ENCODE measurements around the gene NUDT1. TPM values are rescaled to one million over a fixed set of nuclear protein-coding genes. Genes with fewer than 3 reads are reported as not detected.
A peak's percentile ranks its signal among the peaks of the same experiment; 100 is the strongest.

The NUDT1 gene
- total and polyA plus RNA-seq, 2 donors (not counting 1 experiment from before 2014, with no cell fraction given), result 19.8 to 28.4 TPM

- no peak overlapping the region for H3K9ac ChIP-seq (ENCODE audit: insufficient read depth, low read length)
- H3K4me2 ChIP-seq (ENCODE audit: extremely low read depth, insufficient read depth, low read length), result no peak overlapping the region
- H2AFZ ChIP-seq (ENCODE audit: low read length), result no peak overlapping the region
- H3K36me3 ChIP-seq (ENCODE audit: control insufficient read depth, insufficient read depth, low read length), result peaks cover 8% of the 10 kb centered on the region
- TF ChIP-seq EZH2 (IDR thresholded peaks at IDR 0.05; ENCODE audit: low read length, missing control alignments), result no peak
- H4K20me1 ChIP-seq (ENCODE audit: control insufficient read depth, extremely low read depth, insufficient read depth, low read length), result no peaks in the 10 kb centered on the region
- H3K27me3 ChIP-seq (ENCODE audit: control insufficient read depth, insufficient read depth, low read length), result no peaks in the 10 kb centered on the region
- H3K9me3 ChIP-seq (ENCODE audit: control insufficient read depth, insufficient read depth, low read depth, low read length), result no peaks in the 10 kb centered on the region
- no peak overlapping the region for H3K4me3 ChIP-seq (replicated peaks in 1 of 4; ENCODE audit: control extremely low read depth in 1 of 4, insufficient read depth in 1 of 4, low read depth in 3 of 4, low read length in 4 of 4)
- no peak for DNase-seq (ENCODE audit: low read depth in 2 of 2)
- no peaks in the 10 kb centered on the region for H3K79me2 ChIP-seq (ENCODE audit: control insufficient read depth, insufficient read depth, low read length)
- H3K27ac ChIP-seq (ENCODE audit: insufficient read depth, low read length), result no peak overlapping the region
- H3K4me1 ChIP-seq (ENCODE audit: control insufficient read depth, extremely low read depth, insufficient read depth, low read length), result no peaks in the 10 kb centered on the region
Measured at GRCh38 chr7:2217206-2217605, 24.8 kb upstream of the NUDT1 start.

GRCh38 chr7:2217716-2218443, 24.1 kb upstream of the NUDT1 start:
- TF ChIP-seq EZH2 (IDR thresholded peaks at IDR 0.05; ENCODE audit: low read length, missing control alignments), result no peak
- TF ChIP-seq CTCF (conservative IDR thresholded peaks at IDR 0.05 in 1 of 2, IDR thresholded peaks at IDR 0.05 in 1 of 2; ENCODE audit: low read depth in 1 of 2, low read length in 2 of 2), result no peak
- no peaks in the 10 kb centered on the region for H4K20me1 ChIP-seq (ENCODE audit: control insufficient read depth, extremely low read depth, insufficient read depth, low read length)
- H3K27me3 ChIP-seq (ENCODE audit: control insufficient read depth, insufficient read depth, low read length), result no peaks in the 10 kb centered on the region
- H3K79me2 ChIP-seq (ENCODE audit: control insufficient read depth, insufficient read depth, low read length), result no peaks in the 10 kb centered on the region
- no peak overlapping the region for H3K4me3 ChIP-seq (replicated peaks in 1 of 4; ENCODE audit: control extremely low read depth in 1 of 4, insufficient read depth in 1 of 4, low read depth in 3 of 4, low read length in 4 of 4)
- H3K9ac ChIP-seq (ENCODE audit: insufficient read depth, low read length), result no peak overlapping the region
- H3K36me3 ChIP-seq (ENCODE audit: control insufficient read depth, insufficient read depth, low read length), result peaks cover 9% of the 10 kb centered on the region
- no peaks in the 10 kb centered on the region for H3K4me1 ChIP-seq (ENCODE audit: control insufficient read depth, extremely low read depth, insufficient read depth, low read length)
- H3K4me2 ChIP-seq (ENCODE audit: extremely low read depth, insufficient read depth, low read length), result no peak overlapping the region
- H3K9me3 ChIP-seq (ENCODE audit: control insufficient read depth, insufficient read depth, low read depth, low read length), result no peaks in the 10 kb centered on the region
- no peak overlapping the region for H3K27ac ChIP-seq (ENCODE audit: insufficient read depth, low read length)
- H2AFZ ChIP-seq (ENCODE audit: low read length), result no peak overlapping the region
- DNase-seq (ENCODE audit: low read depth in 2 of 2), result peak in 1 of 2 donors; percentile 15

DNA sequence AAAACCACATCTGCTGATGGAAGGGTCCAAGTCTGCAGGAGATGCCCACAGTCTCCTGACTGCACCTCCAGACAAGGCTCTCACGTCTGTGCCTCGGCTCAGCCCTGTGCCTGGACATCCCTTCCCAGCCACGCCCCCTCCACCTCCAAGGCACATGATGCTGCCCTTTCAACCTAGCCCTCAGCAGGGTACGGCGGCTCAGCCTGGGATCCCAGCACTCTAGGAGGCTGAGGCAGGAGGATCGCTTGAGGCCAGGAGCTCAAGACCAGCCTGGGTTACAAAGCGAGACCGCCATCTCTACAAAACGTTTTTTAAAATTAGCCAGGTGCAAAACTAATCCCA, 23.6 kb upstream of the NUDT1 start:
- Histone ChIP-seq H3K9ac (ENCODE audit: insufficient read depth, low read length) (no peak overlapping the region), H3K36me3 (ENCODE audit: control insufficient read depth, insufficient read depth, low read length) (peaks cover 6% of the 10 kb centered on the region), H3K4me1 (ENCODE audit: control insufficient read depth, extremely low read depth, insufficient read depth, low read length) (no peaks in the 10 kb centered on the region), H3K4me3 (replicated peaks in 1 of 4; ENCODE audit: control extremely low read depth in 1 of 4, insufficient read depth in 1 of 4, low read depth in 3 of 4, low read length in 4 of 4) (no peak overlapping the region), H3K4me2 (ENCODE audit: extremely low read depth, insufficient read depth, low read length) (no peak overlapping the region), H3K9me3 (ENCODE audit: control insufficient read depth, insufficient read depth, low read depth, low read length) (no peaks in the 10 kb centered on the region), H3K79me2 (ENCODE audit: control insufficient read depth, insufficient read depth, low read length) (no peaks in the 10 kb centered on the region), H3K27ac (ENCODE audit: insufficient read depth, low read length) (no peak overlapping the region), H2AFZ (ENCODE audit: low read length) (no peak overlapping the region), H4K20me1 (ENCODE audit: control insufficient read depth, extremely low read depth, insufficient read depth, low read length) (no peaks in the 10 kb centered on the region), H3K27me3 (ENCODE audit: control insufficient read depth, insufficient read depth, low read length) (no peaks in the 10 kb centered on the region)
- TF ChIP-seq CTCF (conservative IDR thresholded peaks at IDR 0.05 in 1 of 2, IDR thresholded peaks at IDR 0.05 in 1 of 2; ENCODE audit: low read depth in 1 of 2, low read length in 2 of 2) (no peak), EZH2 (IDR thresholded peaks at IDR 0.05; ENCODE audit: low read length, missing control alignments) (no peak)
- DNase-seq (ENCODE audit: low read depth in 2 of 2), result no peak
